ENCODE measurements around the gene CD44. TPM values are rescaled to one million over a fixed set of nuclear protein-coding genes. Genes with fewer than 3 reads are reported as not detected.

CD44 gene
- polyA plus RNA-seq, 3 donors: 8.8 to 11.2 (median 9.4) TPM

- no peak for DNase-seq
Observed at GRCh38 chr11:35157814-35158700, 19.1 kb downstream of the CD44 start.

DNA sequence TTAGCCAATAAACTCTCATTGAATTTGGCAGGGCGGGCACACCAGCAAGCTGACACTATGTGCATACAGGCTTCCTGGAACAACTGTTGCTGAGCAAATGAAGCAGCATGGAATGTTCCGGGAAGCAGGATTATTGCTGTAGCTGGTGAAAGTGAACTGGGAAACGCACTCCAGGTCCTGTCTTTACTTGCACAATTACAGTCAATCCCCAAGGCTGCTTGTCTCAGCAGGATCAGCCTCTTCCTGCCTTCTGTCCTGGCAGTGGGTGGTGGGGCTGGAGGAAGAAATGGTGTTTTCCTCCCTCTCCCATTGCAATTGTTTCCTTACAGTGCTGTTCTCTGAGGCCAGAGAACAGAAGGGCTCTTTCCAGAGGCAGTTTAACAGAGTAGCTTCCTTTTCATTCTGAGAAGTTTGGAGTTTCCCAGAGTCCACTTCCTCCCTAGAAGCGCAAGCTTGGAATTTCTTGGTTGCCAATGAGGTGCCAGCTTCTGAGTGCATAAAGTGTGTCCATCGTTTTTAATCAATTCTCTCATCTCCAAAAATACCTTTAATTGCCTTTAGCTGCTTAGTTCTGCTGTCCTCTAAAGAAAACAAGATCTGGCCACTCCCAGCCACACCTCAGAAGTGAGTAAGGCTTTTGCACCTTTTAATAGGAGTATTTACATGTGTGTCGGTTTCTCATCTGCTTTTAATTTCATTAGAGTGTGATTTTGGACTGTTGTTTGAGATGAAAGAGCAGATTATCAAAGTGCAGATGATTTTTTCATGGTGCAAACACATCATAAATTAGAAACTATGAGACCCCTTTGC, 19.9 kb downstream of the CD44 start:
- no peak for DNase-seq

DNA sequence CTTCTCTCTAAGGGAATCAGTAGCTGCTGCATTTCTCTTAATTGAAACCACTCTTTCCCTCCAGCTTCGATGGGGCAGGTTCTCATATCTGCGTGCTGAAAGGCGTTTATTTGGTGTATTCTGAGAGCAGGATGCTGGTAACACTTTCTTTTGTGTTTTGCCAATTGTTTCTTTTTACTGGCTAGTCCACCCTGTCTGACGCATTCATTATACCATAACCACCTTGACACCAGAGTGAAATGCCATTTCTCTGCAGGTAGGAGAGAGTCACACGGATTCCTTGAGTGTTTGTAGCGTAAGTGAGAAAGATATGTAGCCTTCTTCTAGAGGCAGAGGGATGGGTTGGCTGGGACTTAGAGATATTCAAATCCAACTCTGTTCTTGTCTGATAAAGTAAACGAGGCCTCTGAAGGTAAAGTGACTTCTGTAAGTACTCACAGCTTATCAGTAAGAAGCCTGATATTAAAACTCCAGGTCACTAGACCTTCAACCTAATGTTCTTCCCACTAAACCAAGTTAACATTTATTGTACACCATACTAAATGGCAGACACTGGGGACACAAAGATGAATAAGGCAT, 21.4 kb downstream of the CD44 start:
- DNase-seq: no peak

GRCh38 chr11:35160902-35161597, 22.1 kb downstream of the CD44 start:
- DNase-seq: no peak

- DNase-seq: no peak
Observed at GRCh38 chr11:35162745-35163144, 23.8 kb downstream of the CD44 start.

GRCh38 chr11:35163209-35163608, 24.2 kb downstream of the CD44 start:
- no peak for DNase-seq

DNA sequence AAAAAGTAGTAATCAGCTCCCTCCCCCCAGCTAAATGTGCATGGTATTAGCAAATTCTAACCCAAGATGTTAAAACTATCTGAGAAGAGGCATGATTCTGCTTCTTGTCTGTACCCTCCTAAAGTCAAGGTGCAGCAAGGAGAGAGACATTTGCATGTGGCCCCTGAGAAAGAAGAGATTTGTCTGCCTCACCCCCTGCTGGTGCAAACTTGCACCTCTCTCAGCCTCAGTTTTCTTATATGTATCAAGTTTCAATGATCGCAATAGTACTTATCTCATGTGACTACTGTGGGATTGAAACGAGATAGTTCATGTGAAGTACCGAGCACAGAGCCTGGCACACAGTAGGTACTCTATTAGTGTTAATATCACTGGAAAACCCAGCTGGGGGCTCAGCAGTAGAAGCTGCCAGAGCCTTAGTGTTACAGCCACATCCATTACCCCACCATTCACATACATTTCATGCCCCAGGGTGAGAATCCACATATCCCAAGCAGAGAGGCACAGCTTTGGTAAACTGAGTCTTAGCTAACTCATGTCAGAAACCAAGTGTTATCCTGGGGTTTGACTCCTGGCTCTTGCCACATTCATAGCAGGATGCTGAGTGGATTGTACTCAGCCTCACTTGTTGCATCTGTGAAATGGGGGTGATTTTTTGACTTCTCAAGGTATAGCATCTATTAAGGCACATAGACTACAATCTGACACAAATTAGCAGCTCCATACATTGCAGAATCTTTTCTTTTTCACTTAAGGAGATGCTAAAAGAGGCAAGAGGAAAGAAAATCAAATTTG, 24.9 kb downstream of the CD44 start:
- no peak for DNase-seq

GRCh38 chr11:35165030-35165422, 26.1 kb downstream of the CD44 start:
- no peak for DNase-seq

DNA sequence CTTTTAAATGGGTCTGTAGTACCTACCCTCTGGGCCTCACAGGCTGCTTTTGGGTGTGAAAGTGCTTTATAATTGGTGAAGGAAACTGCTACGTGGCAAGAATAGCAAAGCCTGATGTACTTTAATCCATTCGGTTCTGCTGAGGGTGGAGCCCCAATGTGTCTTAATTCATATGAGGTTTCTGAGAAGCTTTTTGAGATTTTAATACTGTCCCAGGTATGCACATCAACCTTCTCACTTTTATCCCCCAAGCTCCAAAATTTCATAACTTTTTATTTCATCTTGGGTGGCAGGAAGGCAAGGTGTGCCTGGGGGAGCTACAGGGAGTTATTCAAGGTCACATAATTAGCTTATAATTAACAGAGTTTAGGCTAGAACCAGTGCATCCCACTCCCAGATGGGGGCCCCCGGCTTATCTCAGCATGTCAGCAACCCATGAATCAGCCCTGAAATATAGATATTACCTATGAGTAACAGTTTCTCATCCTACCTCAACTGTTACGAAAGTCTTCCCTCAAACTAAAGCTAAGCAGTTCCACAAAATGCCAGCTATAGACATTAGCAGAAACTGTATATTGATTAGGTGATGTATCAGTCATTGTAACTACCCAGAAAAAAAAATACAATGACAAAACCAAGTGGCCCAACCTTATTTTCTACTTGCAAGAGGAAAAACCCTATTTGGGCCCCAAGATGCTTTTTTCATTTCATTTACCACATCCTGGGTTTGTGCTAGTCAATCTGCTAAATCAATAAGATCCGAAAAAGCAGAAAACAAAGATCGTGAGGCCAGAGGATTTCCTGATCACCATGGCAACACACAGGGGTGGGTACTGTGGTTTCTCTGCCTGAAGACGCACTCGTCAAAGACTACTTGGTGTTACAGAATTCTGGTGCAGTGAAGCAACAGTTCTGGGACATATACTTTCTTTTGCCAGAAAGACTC, 26.7 kb downstream of the CD44 start:
- no peak for DNase-seq

- no peak for DNase-seq
Observed at GRCh38 chr11:35166369-35167360, 27.7 kb downstream of the CD44 start.

DNA sequence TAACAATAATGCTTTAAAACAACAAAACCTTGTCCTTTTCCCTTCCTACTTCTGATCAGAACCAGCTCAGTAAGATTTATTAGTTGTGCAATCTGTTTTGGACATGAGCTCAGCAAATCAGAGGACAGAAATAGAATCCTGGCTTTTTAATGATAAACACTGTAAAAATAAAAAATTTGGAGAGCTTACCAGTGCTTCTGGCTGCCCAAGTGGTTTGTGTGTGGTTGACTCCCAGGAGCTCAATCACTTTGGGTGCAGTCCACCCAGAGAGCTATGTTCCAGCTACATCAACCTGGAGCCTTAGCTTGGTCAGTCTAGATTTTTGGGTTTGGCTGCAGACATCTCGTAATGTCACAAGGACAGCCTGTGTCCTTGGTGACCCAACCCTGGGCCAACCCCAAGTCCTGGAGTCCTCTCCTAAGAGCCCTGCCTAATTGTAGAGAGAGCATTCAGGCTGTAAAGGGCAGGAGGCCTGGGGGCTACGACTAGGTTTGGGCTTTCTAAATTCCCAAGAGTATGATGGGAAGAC, 28.5 kb downstream of the CD44 start:
- DNase-seq: no peak

- DNase-seq: no peak
Observed at GRCh38 chr11:35168671-35169070, 29.7 kb downstream of the CD44 start.

GRCh38 chr11:35169112-35169511, 30.1 kb downstream of the CD44 start:
- DNase-seq: no peak

- DNase-seq: no peak
Observed at GRCh38 chr11:35169754-35170153, 30.8 kb downstream of the CD44 start.

GRCh38 chr11:35170503-35170902, 31.5 kb downstream of the CD44 start:
- peak; percentile 58 for DNase-seq

- no peak for DNase-seq
Observed at GRCh38 chr11:35171226-35171625, 32.3 kb downstream of the CD44 start.

- DNase-seq: no peak
Observed at GRCh38 chr11:35173011-35173511, 34.1 kb downstream of the CD44 start.
